ENCODE results near the gene NANOS2. TPM values are rescaled to one million over a fixed set of nuclear protein-coding genes. Genes with fewer than 3 reads are reported as not detected.

NANOS2 gene
- polyA plus RNA-seq, 3 donors: not detected

GRCh38 chr19:45960595-45961235 is 46.1 kb upstream of the NANOS2 start:
- Mint-ChIP-seq H3K27ac (no peak overlapping the region), H3K36me3 (no peaks in the 10 kb centered on the region), H3K4me3 (no peak overlapping the region), H3K4me1 (no peaks in the 10 kb centered on the region), H3K9me3 (peaks cover 0 to 3% (median 0%) of the 10 kb centered on the region in 7 donors), H3K27me3 (ENCODE audit: low read depth in 3 of 3) (peaks cover 18 to 34% (median 19%) of the 10 kb centered on the region in 3 donors)
- H3K9me3 ChIP-seq (replicated peaks in 1 of 2; ENCODE audit: control insufficient read depth in 1 of 2, insufficient read depth in 1 of 2, low read length in 2 of 2): no peaks in the 10 kb centered on the region
- no peaks in the 10 kb centered on the region for H3K4me1 ChIP-seq (ENCODE audit: control insufficient read depth in 1 of 2, insufficient read depth in 2 of 2, low read length in 2 of 2)
- WGBS (ENCODE audit: insufficient coverage): 37% methylated on average over 4 of the region's 19 CpGs
- H3K36me3 ChIP-seq (replicated peaks in 1 of 2; ENCODE audit: control insufficient read depth in 1 of 2, insufficient read depth in 2 of 2, low read length in 2 of 2): no peaks in the 10 kb centered on the region
- no peaks in the 10 kb centered on the region for H4K20me1 ChIP-seq (ENCODE audit: insufficient read depth, low read length)
- H3K27me3 ChIP-seq (ENCODE audit: control insufficient read depth in 2 of 2, insufficient read depth in 2 of 2, low read length in 2 of 2): peaks cover 0 to 3% of the 10 kb centered on the region in 2 donors
- H3K4me2 ChIP-seq (replicated peaks; ENCODE audit: extremely low read depth, low read length, poor library complexity, severe bottlenecking): no peak overlapping the region
- no peak overlapping the region for H3K4me3 ChIP-seq (replicated peaks in 1 of 3; ENCODE audit: low read depth in 2 of 3, low read length in 3 of 3)
- H3K27ac ChIP-seq (ENCODE audit: low read depth in 1 of 2, low read length in 2 of 2): no peak overlapping the region
- no peak overlapping the region for H2AFZ ChIP-seq (ENCODE audit: insufficient read depth, low read depth, low read length, poor library complexity, severe bottlenecking)
- H3K9ac ChIP-seq (ENCODE audit: insufficient read depth, low read length, poor library complexity, severe bottlenecking): no peak overlapping the region
- DNase-seq: no peak
- TF ChIP-seq, protein P1, sequence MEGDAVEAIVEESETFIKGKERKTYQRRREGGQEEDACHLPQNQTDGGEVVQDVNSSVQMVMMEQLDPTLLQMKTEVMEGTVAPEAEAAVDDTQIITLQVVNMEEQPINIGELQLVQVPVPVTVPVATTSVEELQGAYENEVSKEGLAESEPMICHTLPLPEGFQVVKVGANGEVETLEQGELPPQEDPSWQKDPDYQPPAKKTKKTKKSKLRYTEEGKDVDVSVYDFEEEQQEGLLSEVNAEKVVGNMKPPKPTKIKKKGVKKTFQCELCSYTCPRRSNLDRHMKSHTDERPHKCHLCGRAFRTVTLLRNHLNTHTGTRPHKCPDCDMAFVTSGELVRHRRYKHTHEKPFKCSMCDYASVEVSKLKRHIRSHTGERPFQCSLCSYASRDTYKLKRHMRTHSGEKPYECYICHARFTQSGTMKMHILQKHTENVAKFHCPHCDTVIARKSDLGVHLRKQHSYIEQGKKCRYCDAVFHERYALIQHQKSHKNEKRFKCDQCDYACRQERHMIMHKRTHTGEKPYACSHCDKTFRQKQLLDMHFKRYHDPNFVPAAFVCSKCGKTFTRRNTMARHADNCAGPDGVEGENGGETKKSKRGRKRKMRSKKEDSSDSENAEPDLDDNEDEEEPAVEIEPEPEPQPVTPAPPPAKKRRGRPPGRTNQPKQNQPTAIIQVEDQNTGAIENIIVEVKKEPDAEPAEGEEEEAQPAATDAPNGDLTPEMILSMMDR (IDR thresholded peaks at IDR 0.05): no peak
- intact Hi-C loops (cut with micrococcal nuclease): no loop called here
- H3K79me2 ChIP-seq (ENCODE audit: insufficient read depth, low read length): no peaks in the 10 kb centered on the region

DNA sequence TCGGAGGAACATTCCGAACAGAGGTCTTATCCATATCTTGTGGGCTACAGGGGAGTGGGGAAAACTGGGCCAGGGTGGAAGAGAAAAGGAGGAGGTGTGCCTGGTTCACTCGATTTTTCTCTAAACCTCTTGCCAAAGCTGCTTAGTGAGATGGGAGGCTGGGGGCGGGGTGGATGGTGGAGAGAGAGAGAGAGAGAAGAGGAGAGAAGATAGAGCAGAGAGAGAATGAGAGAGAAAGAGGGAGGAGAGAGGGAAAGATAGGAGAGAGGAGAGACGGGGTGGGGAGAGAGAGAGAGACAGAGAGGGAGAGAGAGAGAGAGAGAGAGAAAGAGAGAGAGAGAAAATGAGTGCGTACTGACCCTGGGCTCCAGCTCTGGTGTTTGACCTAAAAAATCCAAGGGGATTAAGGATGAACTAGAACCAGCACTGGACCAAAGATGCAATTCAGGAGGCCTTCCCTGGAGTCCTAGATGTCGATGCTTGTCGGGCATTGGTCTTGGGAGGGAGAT is 45.0 kb upstream of the NANOS2 start:
- H3K27ac Mint-ChIP-seq: no peak overlapping the region
- no peak overlapping the region for H3K9ac ChIP-seq (ENCODE audit: insufficient read depth, low read length, poor library complexity, severe bottlenecking)
- H3K27me3 ChIP-seq (ENCODE audit: control insufficient read depth in 2 of 2, insufficient read depth in 2 of 2, low read length in 2 of 2): peaks cover 0 to 3% of the 10 kb centered on the region in 2 donors
- intact Hi-C loops (cut with micrococcal nuclease): no loop called here
- H3K4me3 ChIP-seq (replicated peaks in 1 of 3; ENCODE audit: low read depth in 2 of 3, low read length in 3 of 3): no peak overlapping the region
- H3K79me2 ChIP-seq (ENCODE audit: insufficient read depth, low read length): no peaks in the 10 kb centered on the region
- no peaks in the 10 kb centered on the region for H3K4me1 Mint-ChIP-seq
- no peak overlapping the region for H3K4me2 ChIP-seq (replicated peaks; ENCODE audit: extremely low read depth, low read length, poor library complexity, severe bottlenecking)
- H3K36me3 Mint-ChIP-seq: no peaks in the 10 kb centered on the region
- no peaks in the 10 kb centered on the region for H3K36me3 ChIP-seq (replicated peaks in 1 of 2; ENCODE audit: control insufficient read depth in 1 of 2, insufficient read depth in 2 of 2, low read length in 2 of 2)
- WGBS (ENCODE audit: insufficient coverage): 73% methylated on average over 8 of the region's 8 CpGs
- TF ChIP-seq, protein P1 (IDR thresholded peaks at IDR 0.05): no peak
- no peaks in the 10 kb centered on the region for H3K4me1 ChIP-seq (ENCODE audit: control insufficient read depth in 1 of 2, insufficient read depth in 2 of 2, low read length in 2 of 2)
- no peak for DNase-seq
- H3K4me3 Mint-ChIP-seq: peak overlapping the region in 1 of 2 donors; percentile 13
- H3K27ac ChIP-seq (ENCODE audit: low read depth in 1 of 2, low read length in 2 of 2): no peak overlapping the region
- H3K27me3 Mint-ChIP-seq (ENCODE audit: low read depth in 3 of 3): peaks cover 19 to 28% (median 20%) of the 10 kb centered on the region in 3 donors
- H2AFZ ChIP-seq (ENCODE audit: insufficient read depth, low read depth, low read length, poor library complexity, severe bottlenecking): no peak overlapping the region
- H3K9me3 Mint-ChIP-seq: peaks cover 0 to 3% (median 0%) of the 10 kb centered on the region in 7 donors
- no peaks in the 10 kb centered on the region for H4K20me1 ChIP-seq (ENCODE audit: insufficient read depth, low read length)
- no peaks in the 10 kb centered on the region for H3K9me3 ChIP-seq (replicated peaks in 1 of 2; ENCODE audit: control insufficient read depth in 1 of 2, insufficient read depth in 1 of 2, low read length in 2 of 2)
